Colonic mucosa (tissue), 4 donors: Measurements from ENCODE around the gene TRAPPC1. TPM values are rescaled to one million over a fixed set of nuclear protein-coding genes. Genes with fewer than 3 reads are reported as not detected.
"Not testable (repeated sequence)": the region's sequence is repeated elsewhere in the genome, so short reads cannot be mapped to it uniquely, and the experiment has no call there.

ENCODE experiments used
- DNase-seq: peaks from one replicate; pipeline ENCODE4 v3.0.0-alpha.2; 2020
- H3K27ac ChIP-seq: fragments of 200-600 bp; one replicate; pipeline ENCODE4 v1.8.0; 2021
- H3K27me3 ChIP-seq: fragments of 200-600 bp; one replicate; pipeline ENCODE4 v1.8.0; 2021
- H3K36me3 ChIP-seq: fragments of 200-600 bp; one replicate; pipeline ENCODE4 v1.8.0; 2021
- H3K4me1 ChIP-seq: fragments of 200-600 bp; one replicate; pipeline ENCODE4 v1.8.0; 2021; ENCODE audit warnings: mild to moderate bottlenecking
- H3K4me3 ChIP-seq: fragments of 200-600 bp; one replicate; pipeline ENCODE4 v1.8.0; 2021
- H3K9ac ChIP-seq, 2 donors: one replicate each; pipeline ENCODE4 v1.7.0; 2013; ENCODE audit warnings: control low read depth in 2 of 2, low read depth in 2 of 2, low read length in 2 of 2
- H3K9me3 ChIP-seq: fragments of 200-600 bp; one replicate; pipeline ENCODE4 v1.8.0; 2021
- intact Hi-C: fragments of 100-400 bp; cut with DNase I; formaldehyde crosslinking; loops from one replicate; pipeline ENCODE4 v1.14.1; 2022
- total RNA-seq, 2 donors: library from RNA; stranded (reverse); fragmentation: NEBNext Ultra II Directional in 1 of 2; extraction: Animal tissue kit (Norgen Biotek cat#: 25700) in 1 of 2; gene quantifications; one replicate each; pipeline ENCODE4 v1.2.1, GENCODE V29; 2021
- TF ChIP-seq, protein P1 (sequence below): fragments of 200-600 bp; IDR thresholded peaks from one replicate; pipeline ENCODE4 v1.8.0; 2022; ENCODE audit warnings: antibody characterized with exemption, mild to moderate bottlenecking
- donor health status: healthy.
- donor health status: DM: no; HTN: no; CAD: no.
- donor health status: DM: no; HTN: no; CAD: no.

The TRAPPC1 gene
- total RNA-seq, 2 donors from 2014 or later, result 116 to 129 TPM

DNA sequence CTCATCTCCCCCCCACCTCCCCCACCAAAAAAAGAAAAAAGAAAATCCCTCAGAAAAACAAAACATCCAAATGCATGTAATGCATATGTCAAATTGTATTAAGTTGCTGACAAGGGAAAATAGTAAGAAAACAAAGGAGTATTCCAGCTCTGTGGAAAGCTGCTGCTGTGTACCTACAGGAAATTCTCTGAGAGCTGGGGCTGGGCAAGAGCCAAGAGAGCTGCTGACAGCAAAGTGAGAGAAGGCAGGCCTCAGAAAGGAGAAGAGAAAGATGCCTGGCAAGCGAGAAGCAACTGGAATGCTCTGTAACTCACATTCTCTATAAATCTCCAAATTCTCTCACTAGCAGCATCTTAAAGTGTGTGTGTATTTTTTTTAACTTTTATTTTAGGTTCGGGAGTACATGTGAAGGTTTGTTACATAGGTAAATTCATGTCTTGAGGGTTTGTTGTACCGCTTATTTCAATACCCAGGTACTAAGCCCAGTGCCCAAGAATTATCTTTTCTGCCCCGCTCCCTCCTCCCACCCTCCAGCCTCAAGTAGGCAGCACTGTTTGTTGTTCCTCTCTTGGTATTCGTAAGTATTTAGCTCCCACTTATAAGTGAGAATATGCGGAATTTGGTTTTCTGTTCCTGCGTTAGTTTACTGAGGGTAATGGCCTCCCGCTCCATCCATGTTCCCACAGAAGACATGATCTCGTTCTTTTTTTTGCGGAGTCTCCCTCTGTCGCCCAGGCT is 24.7 kb upstream of the TRAPPC1 start:
- no peaks in the 10 kb centered on the region for H3K36me3 ChIP-seq
- H3K27ac ChIP-seq, result no peak overlapping the region
- no peak for DNase-seq

DNA sequence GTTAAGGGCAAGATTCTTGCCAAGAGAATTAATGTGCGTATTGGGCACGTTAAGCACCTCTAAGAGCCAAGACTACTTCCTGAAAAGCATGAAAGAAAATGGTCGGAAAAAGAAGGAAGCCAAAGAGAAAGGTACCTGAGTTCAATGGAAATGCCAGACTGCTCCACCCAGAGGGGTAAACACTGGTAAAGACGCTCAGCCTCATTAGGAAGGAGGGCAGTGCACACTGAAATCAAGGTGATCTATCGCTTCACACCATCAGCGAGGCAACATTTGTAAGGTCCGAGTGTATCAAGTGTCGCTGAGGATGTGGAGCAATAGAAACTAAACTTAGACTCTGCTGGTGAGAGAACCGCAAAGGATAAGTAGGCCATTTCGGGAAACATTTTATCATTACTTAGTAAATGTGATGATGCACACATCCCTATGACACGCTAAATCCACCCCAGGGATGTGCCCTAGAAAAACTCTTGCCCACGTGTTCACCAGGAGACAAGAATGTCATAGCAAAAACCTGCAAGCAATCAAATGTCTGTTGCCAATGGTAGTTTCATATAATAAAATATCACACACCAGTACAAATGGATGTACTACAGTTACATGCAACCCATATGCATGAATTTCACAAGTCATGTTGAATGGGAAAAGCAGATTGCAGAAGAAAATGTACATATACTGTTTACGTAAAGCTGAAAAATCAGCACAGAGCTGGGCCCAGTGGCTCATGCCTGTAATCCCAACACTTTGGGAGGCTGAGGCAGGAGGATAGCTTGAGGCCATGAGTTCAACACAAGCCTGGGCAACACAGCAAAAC is 23.9 kb upstream of the TRAPPC1 start:
- no peak for DNase-seq
- H3K27me3 ChIP-seq, result no peaks in the 10 kb centered on the region
- H3K4me3 ChIP-seq, result no peak overlapping the region
- H3K9me3 ChIP-seq, result no peaks in the 10 kb centered on the region
- no peaks in the 10 kb centered on the region for H3K36me3 ChIP-seq
- H3K9ac ChIP-seq, result no peak overlapping the region
- H3K27ac ChIP-seq, result no peak overlapping the region
- TF ChIP-seq, protein P1, sequence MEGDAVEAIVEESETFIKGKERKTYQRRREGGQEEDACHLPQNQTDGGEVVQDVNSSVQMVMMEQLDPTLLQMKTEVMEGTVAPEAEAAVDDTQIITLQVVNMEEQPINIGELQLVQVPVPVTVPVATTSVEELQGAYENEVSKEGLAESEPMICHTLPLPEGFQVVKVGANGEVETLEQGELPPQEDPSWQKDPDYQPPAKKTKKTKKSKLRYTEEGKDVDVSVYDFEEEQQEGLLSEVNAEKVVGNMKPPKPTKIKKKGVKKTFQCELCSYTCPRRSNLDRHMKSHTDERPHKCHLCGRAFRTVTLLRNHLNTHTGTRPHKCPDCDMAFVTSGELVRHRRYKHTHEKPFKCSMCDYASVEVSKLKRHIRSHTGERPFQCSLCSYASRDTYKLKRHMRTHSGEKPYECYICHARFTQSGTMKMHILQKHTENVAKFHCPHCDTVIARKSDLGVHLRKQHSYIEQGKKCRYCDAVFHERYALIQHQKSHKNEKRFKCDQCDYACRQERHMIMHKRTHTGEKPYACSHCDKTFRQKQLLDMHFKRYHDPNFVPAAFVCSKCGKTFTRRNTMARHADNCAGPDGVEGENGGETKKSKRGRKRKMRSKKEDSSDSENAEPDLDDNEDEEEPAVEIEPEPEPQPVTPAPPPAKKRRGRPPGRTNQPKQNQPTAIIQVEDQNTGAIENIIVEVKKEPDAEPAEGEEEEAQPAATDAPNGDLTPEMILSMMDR, result no peak
- H3K4me1 ChIP-seq, result no peaks in the 10 kb centered on the region
- intact Hi-C loops, result no loop called here

More for the DNA sequence above, 24.7 kb upstream of the TRAPPC1 start:
- H3K4me3 ChIP-seq, result no peak overlapping the region
- H3K9ac ChIP-seq, result no peak overlapping the region
- TF ChIP-seq, protein P1, result no peak
- no peaks in the 10 kb centered on the region for H3K4me1 ChIP-seq
- intact Hi-C loops, result no loop called here
- no peaks in the 10 kb centered on the region for H3K9me3 ChIP-seq
- H3K27me3 ChIP-seq, result no peaks in the 10 kb centered on the region

DNA sequence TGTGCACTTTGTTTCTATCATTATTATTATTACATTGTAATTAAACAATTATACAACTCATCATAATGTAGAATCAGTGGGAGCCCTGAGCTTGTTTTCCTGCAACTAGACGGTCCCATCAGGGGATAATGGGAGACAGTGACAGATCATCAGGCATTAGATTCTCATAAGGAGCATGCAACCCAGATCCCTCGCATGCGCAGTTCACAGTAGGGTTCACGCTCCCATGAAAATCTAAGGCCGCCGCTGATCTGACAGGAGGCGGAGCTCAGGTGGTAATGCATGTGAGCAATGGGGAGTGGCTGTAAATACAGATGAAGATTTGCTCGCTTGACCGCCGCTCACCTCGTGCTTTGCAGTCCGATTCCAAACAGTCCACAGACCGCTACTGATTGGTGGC is 21.5 kb upstream of the TRAPPC1 start:
- H3K4me3 ChIP-seq, H3K27ac ChIP-seq, H3K4me1 ChIP-seq, H3K9ac ChIP-seq, H3K27me3 ChIP-seq, H3K36me3 ChIP-seq, intact Hi-C loops, H3K9me3 ChIP-seq, DNase-seq: not testable (repeated sequence)

DNA sequence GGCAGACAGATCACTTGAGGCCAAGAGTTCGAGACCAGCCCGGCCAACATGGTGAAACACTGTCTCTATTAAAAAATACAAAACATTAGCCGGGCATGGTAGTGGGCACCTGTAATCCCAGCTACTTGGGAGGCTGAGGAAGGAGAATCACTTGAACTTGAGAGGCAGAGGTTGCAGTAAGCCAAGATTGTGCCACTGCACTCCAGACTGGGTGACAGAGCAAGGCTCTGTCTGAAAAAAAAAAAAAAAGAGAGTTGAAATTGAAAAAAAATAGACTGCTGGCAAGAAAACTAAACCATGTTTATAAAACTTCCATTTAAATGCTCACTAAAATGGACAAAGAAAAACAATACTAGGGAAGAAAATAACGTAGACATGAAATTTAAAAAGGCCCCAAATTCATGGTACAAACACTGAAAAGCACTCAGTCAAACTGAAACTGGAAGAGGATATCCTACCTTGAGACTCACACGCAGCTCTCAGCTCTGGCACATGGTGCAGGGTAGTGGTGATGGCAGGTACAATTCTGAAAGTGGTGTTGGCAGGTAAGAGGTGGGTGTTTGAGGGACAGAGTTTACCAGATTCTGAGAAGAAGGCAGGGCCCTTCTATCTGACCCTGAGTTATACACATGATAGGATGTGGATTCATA is 19.5 kb upstream of the TRAPPC1 start:
- no peaks in the 10 kb centered on the region for H3K27me3 ChIP-seq
- intact Hi-C loops, result no loop called here
- H3K9ac ChIP-seq, result no peak overlapping the region
- TF ChIP-seq, protein P1, result no peak
- no peak overlapping the region for H3K27ac ChIP-seq
- H3K4me1 ChIP-seq, result no peaks in the 10 kb centered on the region
- H3K36me3 ChIP-seq, result peaks cover 8% of the 10 kb centered on the region
- no peaks in the 10 kb centered on the region for H3K9me3 ChIP-seq
- no peak overlapping the region for H3K4me3 ChIP-seq
- no peak for DNase-seq

DNA sequence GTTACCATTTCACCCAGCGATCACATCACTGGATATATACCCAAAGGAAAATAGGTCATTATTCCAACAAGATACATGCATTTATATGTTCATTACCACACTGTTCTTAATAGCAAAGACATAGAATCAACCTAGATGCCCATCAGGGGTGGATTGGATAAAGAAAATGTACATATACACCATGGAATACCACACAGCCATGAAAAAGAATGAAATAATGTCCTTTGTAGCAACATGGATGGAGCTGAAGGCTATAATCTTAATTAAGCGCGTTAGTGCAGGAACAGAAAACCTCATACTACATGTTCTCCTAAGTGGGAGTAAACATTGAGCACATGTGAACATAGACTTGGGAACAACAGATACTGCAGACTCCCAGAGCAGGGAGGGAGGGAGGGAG is 18.8 kb upstream of the TRAPPC1 start:
- Histone ChIP-seq H3K4me1 (no peaks in the 10 kb centered on the region), H3K27ac (no peak overlapping the region), H3K36me3 (peaks cover 8% of the 10 kb centered on the region), H3K9ac (no peak overlapping the region), H3K27me3 (no peaks in the 10 kb centered on the region), H3K9me3 (no peaks in the 10 kb centered on the region), H3K4me3 (no peak overlapping the region)
- TF ChIP-seq, protein P1, result no peak
- DNase-seq, result no peak
- intact Hi-C loops, result no loop called here
